ENCODE results near the gene SYNRG.
A peak's percentile ranks its signal among the peaks of the same experiment; 100 is the strongest.

The SYNRG gene

DNA sequence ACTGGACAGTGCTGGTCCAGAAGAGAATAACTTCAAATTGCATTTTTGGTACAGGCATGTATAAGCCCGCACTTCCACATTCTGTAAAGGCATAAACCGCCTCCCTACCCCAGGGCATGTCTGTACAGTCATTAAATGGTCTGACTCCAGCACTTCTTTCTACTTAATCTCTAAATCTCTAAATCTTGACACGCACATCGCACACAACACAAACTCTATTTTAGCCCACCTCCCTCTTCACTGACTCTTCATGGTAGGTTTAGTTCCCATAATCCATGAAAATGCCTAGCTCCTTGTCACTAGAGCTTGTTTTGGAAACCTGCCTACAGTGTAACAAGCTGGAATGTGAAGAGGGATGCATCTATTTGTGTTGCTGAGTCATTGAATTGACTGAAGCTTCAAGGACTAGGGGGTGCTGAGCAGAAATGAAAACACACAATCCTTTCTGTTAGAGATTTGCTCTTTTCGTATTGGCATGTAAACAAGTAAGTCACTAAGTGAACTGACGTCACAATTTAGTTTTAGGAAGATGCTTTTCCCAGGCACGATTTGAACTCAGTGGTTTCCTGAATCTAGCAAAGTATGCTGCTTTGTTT, 121.1 kb downstream of the SYNRG start (continued):
- no peak for TF ChIP-seq REPIN1 (tag by site-specific recombination; IDR thresholded peaks at IDR 0.05; ENCODE audit: low read depth)
- TF ChIP-seq, protein P1, sequence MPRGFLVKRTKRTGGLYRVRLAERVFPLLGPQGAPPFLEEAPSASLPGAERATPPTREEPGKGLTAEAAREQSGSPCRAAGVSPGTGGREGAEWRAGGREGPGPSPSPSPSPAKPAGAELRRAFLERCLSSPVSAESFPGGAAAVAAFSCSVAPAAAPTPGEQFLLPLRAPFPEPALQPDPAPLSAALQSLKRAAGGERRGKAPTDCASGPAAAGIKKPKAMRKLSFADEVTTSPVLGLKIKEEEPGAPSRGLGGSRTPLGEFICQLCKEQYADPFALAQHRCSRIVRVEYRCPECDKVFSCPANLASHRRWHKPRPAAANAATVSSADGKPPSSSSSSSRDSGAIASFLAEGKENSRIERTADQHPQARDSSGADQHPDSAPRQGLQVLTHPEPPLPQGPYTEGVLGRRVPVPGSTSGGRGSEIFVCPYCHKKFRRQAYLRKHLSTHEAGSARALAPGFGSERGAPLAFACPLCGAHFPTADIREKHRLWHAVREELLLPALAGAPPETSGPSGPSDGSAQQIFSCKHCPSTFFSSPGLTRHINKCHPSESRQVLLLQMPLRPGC (tag by site-specific recombination; IDR thresholded peaks at IDR 0.05) = peak; percentile 99
- peak; percentile 99 for TF ChIP-seq ZNF629 (tag by site-specific recombination; IDR thresholded peaks at IDR 0.05)
- TF ChIP-seq, protein P2, sequence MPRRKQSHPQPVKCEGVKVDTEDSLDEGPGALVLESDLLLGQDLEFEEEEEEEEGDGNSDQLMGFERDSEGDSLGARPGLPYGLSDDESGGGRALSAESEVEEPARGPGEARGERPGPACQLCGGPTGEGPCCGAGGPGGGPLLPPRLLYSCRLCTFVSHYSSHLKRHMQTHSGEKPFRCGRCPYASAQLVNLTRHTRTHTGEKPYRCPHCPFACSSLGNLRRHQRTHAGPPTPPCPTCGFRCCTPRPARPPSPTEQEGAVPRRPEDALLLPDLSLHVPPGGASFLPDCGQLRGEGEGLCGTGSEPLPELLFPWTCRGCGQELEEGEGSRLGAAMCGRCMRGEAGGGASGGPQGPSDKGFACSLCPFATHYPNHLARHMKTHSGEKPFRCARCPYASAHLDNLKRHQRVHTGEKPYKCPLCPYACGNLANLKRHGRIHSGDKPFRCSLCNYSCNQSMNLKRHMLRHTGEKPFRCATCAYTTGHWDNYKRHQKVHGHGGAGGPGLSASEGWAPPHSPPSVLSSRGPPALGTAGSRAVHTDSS (tag by site-specific recombination; IDR thresholded peaks at IDR 0.05) = no peak
- TF ChIP-seq ZSCAN30 (tag by site-specific recombination; IDR thresholded peaks at IDR 0.05) = no peak
- TF ChIP-seq, protein P3, sequence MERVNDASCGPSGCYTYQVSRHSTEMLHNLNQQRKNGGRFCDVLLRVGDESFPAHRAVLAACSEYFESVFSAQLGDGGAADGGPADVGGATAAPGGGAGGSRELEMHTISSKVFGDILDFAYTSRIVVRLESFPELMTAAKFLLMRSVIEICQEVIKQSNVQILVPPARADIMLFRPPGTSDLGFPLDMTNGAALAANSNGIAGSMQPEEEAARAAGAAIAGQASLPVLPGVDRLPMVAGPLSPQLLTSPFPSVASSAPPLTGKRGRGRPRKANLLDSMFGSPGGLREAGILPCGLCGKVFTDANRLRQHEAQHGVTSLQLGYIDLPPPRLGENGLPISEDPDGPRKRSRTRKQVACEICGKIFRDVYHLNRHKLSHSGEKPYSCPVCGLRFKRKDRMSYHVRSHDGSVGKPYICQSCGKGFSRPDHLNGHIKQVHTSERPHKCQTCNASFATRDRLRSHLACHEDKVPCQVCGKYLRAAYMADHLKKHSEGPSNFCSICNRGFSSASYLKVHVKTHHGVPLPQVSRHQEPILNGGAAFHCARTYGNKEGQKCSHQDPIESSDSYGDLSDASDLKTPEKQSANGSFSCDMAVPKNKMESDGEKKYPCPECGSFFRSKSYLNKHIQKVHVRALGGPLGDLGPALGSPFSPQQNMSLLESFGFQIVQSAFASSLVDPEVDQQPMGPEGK (tag by site-specific recombination; IDR thresholded peaks at IDR 0.05) = peak; percentile 87
- no peak for TF ChIP-seq ZNF214 (tag by site-specific recombination; IDR thresholded peaks at IDR 0.05; ENCODE audit: borderline replicate concordance)
- TF ChIP-seq ZNF830 (tag by site-specific recombination; IDR thresholded peaks at IDR 0.05; ENCODE audit: low read depth) = no peak
- peak; percentile 67; the same call in 1 of the 2 replicates for TF ChIP-seq ZNF660 (tag by site-specific recombination; IDR thresholded peaks at IDR 0.05)
- TF ChIP-seq ZNF202 (tag by site-specific recombination; IDR thresholded peaks at IDR 0.05; ENCODE audit: borderline replicate concordance) = no peak
- TF ChIP-seq, protein P4, sequence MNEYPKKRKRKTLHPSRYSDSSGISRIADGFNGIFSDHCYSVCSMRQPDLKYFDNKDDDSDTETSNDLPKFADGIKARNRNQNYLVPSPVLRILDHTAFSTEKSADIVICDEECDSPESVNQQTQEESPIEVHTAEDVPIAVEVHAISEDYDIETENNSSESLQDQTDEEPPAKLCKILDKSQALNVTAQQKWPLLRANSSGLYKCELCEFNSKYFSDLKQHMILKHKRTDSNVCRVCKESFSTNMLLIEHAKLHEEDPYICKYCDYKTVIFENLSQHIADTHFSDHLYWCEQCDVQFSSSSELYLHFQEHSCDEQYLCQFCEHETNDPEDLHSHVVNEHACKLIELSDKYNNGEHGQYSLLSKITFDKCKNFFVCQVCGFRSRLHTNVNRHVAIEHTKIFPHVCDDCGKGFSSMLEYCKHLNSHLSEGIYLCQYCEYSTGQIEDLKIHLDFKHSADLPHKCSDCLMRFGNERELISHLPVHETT (tag by site-specific recombination; IDR thresholded peaks at IDR 0.05) = peak; percentile 95
- TF ChIP-seq ZNF658 (tag by site-specific recombination; IDR thresholded peaks at IDR 0.05) = no peak
- no peak for TF ChIP-seq ZNF175 (tag by site-specific recombination; IDR thresholded peaks at IDR 0.05)
- no peak for TF ChIP-seq ZNF670 (tag by site-specific recombination; IDR thresholded peaks at IDR 0.05; ENCODE audit: low read depth)
- peak; percentile 55; the same call in 1 of the 2 replicates for TF ChIP-seq BCL11B (tag by site-specific recombination; IDR thresholded peaks at IDR 0.05; ENCODE audit: low read depth)
- no peak for TF ChIP-seq SALL2 (tag by site-specific recombination; IDR thresholded peaks at IDR 0.05; ENCODE audit: borderline replicate concordance)
- TF ChIP-seq KLF7 (tag by site-specific recombination; IDR thresholded peaks at IDR 0.05; ENCODE audit: borderline replicate concordance) = no peak
- no peak for TF ChIP-seq ZNF223 (tag by site-specific recombination; IDR thresholded peaks at IDR 0.05)
- no peak for TF ChIP-seq ZSCAN16 (tag by site-specific recombination; IDR thresholded peaks at IDR 0.05)
- TF ChIP-seq ZNF133 (tag by site-specific recombination; IDR thresholded peaks at IDR 0.05) = no peak
- TF ChIP-seq, protein P5, sequence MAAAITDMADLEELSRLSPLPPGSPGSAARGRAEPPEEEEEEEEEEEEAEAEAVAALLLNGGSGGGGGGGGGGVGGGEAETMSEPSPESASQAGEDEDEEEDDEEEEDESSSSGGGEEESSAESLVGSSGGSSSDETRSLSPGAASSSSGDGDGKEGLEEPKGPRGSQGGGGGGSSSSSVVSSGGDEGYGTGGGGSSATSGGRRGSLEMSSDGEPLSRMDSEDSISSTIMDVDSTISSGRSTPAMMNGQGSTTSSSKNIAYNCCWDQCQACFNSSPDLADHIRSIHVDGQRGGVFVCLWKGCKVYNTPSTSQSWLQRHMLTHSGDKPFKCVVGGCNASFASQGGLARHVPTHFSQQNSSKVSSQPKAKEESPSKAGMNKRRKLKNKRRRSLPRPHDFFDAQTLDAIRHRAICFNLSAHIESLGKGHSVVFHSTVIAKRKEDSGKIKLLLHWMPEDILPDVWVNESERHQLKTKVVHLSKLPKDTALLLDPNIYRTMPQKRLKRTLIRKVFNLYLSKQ (tag by site-specific recombination; IDR thresholded peaks at IDR 0.05; ENCODE audit: borderline replicate concordance) = no peak
- TF ChIP-seq, protein P6, sequence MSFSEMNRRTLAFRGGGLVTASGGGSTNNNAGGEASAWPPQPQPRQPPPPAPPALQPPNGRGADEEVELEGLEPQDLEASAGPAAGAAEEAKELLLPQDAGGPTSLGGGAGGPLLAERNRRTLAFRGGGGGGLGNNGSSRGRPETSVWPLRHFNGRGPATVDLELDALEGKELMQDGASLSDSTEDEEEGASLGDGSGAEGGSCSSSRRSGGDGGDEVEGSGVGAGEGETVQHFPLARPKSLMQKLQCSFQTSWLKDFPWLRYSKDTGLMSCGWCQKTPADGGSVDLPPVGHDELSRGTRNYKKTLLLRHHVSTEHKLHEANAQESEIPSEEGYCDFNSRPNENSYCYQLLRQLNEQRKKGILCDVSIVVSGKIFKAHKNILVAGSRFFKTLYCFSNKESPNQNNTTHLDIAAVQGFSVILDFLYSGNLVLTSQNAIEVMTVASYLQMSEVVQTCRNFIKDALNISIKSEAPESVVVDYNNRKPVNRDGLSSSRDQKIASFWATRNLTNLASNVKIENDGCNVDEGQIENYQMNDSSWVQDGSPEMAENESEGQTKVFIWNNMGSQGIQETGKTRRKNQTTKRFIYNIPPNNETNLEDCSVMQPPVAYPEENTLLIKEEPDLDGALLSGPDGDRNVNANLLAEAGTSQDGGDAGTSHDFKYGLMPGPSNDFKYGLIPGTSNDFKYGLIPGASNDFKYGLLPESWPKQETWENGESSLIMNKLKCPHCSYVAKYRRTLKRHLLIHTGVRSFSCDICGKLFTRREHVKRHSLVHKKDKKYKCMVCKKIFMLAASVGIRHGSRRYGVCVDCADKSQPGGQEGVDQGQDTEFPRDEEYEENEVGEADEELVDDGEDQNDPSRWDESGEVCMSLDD (tag by site-specific recombination; IDR thresholded peaks at IDR 0.05) = peak; percentile 43; the same call in 1 of the 2 replicates
- TF ChIP-seq ZNF707 (tag by site-specific recombination; IDR thresholded peaks at IDR 0.05) = no peak
- TF ChIP-seq YY2 (tag by site-specific recombination; IDR thresholded peaks at IDR 0.05) = no peak
- no peak for TF ChIP-seq ZNF585B (tag by site-specific recombination; IDR thresholded peaks at IDR 0.05)
- TF ChIP-seq, protein P7, sequence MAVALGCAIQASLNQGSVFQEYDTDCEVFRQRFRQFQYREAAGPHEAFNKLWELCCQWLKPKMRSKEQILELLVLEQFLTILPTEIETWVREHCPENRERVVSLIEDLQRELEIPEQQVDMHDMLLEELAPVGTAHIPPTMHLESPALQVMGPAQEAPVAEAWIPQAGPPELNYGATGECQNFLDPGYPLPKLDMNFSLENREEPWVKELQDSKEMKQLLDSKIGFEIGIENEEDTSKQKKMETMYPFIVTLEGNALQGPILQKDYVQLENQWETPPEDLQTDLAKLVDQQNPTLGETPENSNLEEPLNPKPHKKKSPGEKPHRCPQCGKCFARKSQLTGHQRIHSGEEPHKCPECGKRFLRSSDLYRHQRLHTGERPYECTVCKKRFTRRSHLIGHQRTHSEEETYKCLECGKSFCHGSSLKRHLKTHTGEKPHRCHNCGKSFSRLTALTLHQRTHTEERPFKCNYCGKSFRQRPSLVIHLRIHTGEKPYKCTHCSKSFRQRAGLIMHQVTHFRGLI (tag by site-specific recombination; IDR thresholded peaks at IDR 0.05) = no peak
- no peak for TF ChIP-seq ZFHX2 (tag by site-specific recombination; conservative IDR thresholded peaks at IDR 0.05)
- peak; percentile 70 for TF ChIP-seq ZBTB20 (tag by site-specific recombination; IDR thresholded peaks at IDR 0.05)
